ENCODE data around the gene RASGRF2. TPM values are rescaled to one million over a fixed set of nuclear protein-coding genes. Genes with fewer than 3 reads are reported as not detected.
"Not testable (repeated sequence)": the region's sequence is repeated elsewhere in the genome, so short reads cannot be mapped to it uniquely, and the experiment has no call there.

The RASGRF2 gene
- total RNA-seq, 4 donors from 2014 or later, result 3.3 to 26.4 (median 12.3) TPM

DNA sequence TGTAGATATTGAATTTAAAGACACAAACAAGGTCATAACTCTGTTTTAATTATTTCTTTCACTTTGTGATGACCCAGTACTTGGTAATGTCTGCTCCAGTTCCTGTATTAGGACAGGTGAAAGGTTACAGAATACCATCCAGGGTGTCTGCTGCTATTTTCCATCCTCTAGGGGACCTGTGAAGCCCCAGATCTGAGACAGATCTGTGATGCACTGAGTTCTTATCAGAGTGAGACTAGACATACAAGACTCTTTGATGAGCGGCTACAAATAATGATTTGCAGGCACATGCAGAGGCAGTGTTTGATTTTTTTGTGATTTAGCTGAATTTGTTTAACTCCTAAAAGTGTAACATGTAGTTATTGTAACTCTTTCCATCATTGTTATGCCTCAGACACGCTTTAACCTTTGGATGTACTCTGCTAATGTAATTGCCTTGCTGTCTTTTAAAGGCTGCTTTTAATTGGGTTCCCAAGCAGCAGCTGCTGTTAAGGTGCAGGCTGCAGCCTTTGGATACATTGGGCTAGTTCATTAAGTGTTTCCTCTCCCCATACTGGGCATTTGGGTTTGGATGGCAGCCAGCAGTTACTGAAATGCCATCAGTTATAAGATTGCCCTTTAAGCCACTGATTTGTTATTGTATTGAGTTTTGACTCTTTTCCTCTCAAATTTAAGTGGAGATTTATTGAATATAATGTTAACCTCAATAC is 63.3 kb downstream of the RASGRF2 start:
- H3K4me1 ChIP-seq, result no peaks in the 10 kb centered on the region

DNA sequence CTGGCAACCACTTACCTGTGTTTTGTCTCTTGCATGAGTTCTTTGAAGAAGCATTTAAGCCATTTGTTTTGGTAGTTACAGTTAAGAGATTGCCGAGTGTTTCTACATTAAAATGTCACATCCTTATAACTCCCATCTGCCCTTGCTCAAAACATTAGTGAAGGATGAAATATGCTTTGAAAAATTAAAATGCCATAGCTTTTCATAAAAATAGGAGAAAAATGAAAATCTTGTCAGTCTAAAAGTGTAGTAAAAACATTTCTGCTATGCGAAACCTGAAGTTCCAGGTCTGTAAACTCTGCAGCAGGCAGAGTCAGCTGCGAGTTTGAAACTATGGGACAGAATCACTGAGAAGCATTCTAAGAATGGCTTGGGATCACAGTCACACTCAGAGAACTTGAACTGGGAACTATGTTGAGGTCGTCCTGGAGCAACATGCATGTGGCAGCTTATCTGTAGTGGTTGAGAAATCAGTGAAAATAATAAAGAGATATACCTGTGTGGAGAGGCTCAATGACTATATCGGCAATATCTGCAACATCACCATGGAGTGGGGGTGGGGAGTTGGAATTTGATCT is 67.4 kb downstream of the RASGRF2 start:
- Histone ChIP-seq H3K4me3 (no peak overlapping the region), H3K4me1 (no peaks in the 10 kb centered on the region), H3K27me3 (no peaks in the 10 kb centered on the region), H3K9me3 (no peaks in the 10 kb centered on the region), H3K27ac (no peak overlapping the region), H3K36me3 (no peaks in the 10 kb centered on the region)
- no peak for TF ChIP-seq POLR2A (IDR thresholded peaks at IDR 0.05)
- TF ChIP-seq, protein P1, sequence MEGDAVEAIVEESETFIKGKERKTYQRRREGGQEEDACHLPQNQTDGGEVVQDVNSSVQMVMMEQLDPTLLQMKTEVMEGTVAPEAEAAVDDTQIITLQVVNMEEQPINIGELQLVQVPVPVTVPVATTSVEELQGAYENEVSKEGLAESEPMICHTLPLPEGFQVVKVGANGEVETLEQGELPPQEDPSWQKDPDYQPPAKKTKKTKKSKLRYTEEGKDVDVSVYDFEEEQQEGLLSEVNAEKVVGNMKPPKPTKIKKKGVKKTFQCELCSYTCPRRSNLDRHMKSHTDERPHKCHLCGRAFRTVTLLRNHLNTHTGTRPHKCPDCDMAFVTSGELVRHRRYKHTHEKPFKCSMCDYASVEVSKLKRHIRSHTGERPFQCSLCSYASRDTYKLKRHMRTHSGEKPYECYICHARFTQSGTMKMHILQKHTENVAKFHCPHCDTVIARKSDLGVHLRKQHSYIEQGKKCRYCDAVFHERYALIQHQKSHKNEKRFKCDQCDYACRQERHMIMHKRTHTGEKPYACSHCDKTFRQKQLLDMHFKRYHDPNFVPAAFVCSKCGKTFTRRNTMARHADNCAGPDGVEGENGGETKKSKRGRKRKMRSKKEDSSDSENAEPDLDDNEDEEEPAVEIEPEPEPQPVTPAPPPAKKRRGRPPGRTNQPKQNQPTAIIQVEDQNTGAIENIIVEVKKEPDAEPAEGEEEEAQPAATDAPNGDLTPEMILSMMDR (IDR thresholded peaks at IDR 0.05), result no peak
- no peak for DNase-seq
- intact Hi-C loops (cut with DNase I; ENCODE audit: low total_unique reads), result no loop called here

More for the DNA sequence above, 63.3 kb downstream of the RASGRF2 start:
- intact Hi-C loops (cut with DNase I; ENCODE audit: low total_unique reads), result no loop called here
- no peak for DNase-seq
- Histone ChIP-seq H3K36me3 (no peaks in the 10 kb centered on the region), H3K27me3 (no peaks in the 10 kb centered on the region), H3K27ac (no peak overlapping the region), H3K9me3 (no peaks in the 10 kb centered on the region), H3K4me3 (no peak overlapping the region)
- TF ChIP-seq, protein P1 (IDR thresholded peaks at IDR 0.05), result no peak
- TF ChIP-seq POLR2A (IDR thresholded peaks at IDR 0.05), result no peak

DNA sequence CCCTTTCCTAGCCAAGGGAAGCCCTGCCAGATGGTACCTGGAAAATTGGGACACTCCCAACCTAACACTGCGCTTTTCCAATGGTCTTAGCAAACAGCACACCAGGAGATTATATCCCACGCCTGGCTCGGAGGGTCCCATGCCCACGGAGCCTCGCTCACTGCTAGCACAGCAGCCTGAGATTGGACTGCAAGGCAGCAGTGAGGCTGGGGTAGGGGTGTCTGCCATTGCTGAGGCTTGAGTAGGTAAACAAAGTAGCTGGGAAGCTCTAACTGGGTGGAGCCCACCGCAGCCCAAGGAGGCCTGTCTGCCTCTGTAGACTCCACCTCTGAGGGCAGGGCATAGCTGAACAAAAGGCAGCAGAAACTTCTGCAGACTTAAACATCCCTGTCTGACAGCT is 68.7 kb downstream of the RASGRF2 start:
- H3K4me1 ChIP-seq; H3K36me3 ChIP-seq; intact Hi-C loops (cut with DNase I; ENCODE audit: low total_unique reads); H3K9me3 ChIP-seq; H3K27me3 ChIP-seq; H3K27ac ChIP-seq; H3K4me3 ChIP-seq; DNase-seq: not testable (repeated sequence)

DNA sequence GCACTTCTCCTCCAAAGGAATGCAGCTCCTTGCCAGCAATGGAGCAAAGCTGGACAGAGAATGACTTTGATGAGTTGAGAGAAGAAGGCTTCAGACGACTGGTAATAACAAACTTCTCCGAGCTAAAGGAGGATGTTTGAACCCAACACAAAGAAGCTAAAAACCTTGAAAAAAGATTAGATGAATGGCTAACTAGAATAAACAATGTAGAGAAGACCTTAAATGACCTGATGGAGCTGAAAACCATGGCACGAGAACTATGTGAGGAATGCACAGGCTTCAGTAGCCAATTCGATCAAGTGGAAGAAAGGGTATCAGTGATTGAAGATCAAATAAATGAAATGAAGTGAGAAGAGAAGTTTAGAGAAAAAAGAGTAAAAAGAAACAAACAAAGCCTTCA is 69.6 kb downstream of the RASGRF2 start:
- DNase-seq; H3K27ac ChIP-seq; H3K4me1 ChIP-seq; H3K9me3 ChIP-seq; H3K36me3 ChIP-seq; H3K27me3 ChIP-seq; H3K4me3 ChIP-seq; intact Hi-C loops (cut with DNase I; ENCODE audit: low total_unique reads): not testable (repeated sequence)

DNA sequence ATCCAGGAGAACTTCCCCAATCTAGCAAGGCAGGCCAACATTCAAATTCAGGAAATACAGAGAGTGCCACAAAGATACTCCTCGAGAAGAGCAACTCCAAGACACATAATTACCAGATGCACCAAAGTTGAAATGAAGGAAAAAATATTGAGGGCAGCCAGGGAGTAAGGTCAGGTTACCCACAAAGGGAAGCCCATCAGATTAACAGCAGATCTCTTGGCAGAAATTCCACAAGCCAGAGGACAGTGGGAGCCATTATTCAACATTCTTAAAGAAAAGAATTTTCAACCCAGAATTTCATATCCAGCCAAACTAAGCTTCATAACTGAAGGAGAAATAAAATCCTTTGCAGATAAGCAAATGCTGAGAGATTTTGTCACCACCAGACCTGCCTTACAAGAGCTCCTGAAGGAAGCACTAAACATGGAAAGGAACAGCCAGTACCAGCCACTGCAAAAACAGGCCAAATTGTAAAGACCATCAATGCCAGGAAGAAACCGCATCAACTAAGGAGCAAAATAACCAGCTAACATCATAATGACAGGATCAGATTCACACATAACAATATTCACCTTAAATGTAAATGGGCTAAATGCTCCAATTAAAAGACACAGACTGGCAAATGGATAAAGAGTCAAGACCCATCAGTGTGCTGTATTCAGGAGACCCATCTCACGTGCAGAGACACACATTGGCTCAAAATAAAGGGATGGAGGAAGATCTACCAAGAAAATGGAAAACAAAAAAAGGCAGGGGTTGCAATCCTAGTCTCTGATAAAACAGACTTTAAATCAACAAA is 70.3 kb downstream of the RASGRF2 start:
- H3K27ac ChIP-seq; H3K36me3 ChIP-seq; DNase-seq; H3K4me1 ChIP-seq; H3K9me3 ChIP-seq; H3K27me3 ChIP-seq; intact Hi-C loops (cut with DNase I; ENCODE audit: low total_unique reads); H3K4me3 ChIP-seq: not testable (repeated sequence)

DNA sequence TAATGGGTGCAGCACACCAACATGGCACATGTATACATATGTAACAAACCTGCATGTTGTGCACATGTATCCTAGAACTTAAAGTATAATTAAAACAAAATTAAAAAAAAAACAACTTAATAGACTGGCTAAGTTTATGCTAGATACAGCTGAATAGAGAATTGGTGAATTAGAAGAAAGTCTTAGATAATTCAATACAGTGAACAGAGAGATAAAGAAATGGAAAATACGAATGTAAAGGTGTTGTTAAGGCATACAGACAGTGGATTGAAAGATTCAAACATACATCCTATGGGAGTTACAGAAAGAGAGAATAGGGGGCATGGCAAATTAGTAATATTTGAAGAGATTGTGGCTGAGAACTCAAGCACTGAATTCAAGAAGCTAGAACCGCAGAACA is 75.4 kb downstream of the RASGRF2 start:
- Histone ChIP-seq H3K4me1 (no peaks in the 10 kb centered on the region), H3K27me3 (no peaks in the 10 kb centered on the region), H3K36me3 (no peaks in the 10 kb centered on the region), H3K9me3 (no peaks in the 10 kb centered on the region), H3K27ac (no peak overlapping the region), H3K4me3 (no peak overlapping the region)
- no peak for DNase-seq
- TF ChIP-seq, protein P1 (IDR thresholded peaks at IDR 0.05), result no peak
- TF ChIP-seq POLR2A (IDR thresholded peaks at IDR 0.05), result no peak
- intact Hi-C loops (cut with DNase I; ENCODE audit: low total_unique reads), result no loop called here

Data from uterus (tissue), 4 donors.